Endothelial cell of umbilical vein (primary cell): Measurements from ENCODE around the gene SH3PXD2A.

Experiments
- CTCF ChIP-seq, 2 donors: IDR thresholded peaks; 1 replicate in 1 of 2; 2 replicates in 1 of 2; pipeline ENCODE4 v1.5.1; 2011; ENCODE audit warnings: low read length in 2 of 2, mild to moderate bottlenecking in 2 of 2, moderate library complexity in 2 of 2, control low read depth in 1 of 2, inconsistent platforms in 1 of 2, low read depth in 1 of 2; ENCODE audit not compliant: insufficient read depth in 1 of 2; ENCODE audit errors: extremely low read depth in 1 of 2
- EZH2 ChIP-seq: IDR thresholded peaks from 2 replicates; pipeline ENCODE4 v1.6.1; 2012; ENCODE audit warnings: borderline replicate concordance, low read depth, mild to moderate bottlenecking, moderate library complexity, low read length, inconsistent platforms; ENCODE audit not compliant: severe bottlenecking
- FOS ChIP-seq: IDR thresholded peaks from 2 replicates; pipeline ENCODE4 v1.6.1; 2011; ENCODE audit warnings: mild to moderate bottlenecking, low read length, moderate library complexity, borderline replicate concordance; ENCODE audit not compliant: insufficient read depth
- JUN ChIP-seq: IDR thresholded peaks from 2 replicates; pipeline ENCODE4 v1.6.1; 2011; ENCODE audit warnings: borderline replicate concordance, low read depth; ENCODE audit not compliant: insufficient read length, insufficient read depth
- POLR2A ChIP-seq: IDR thresholded peaks from 2 replicates; pipeline ENCODE4 v1.6.1; 2012; ENCODE audit warnings: low read depth, mild to moderate bottlenecking, control low read depth, low read length
- POLR2AphosphoS5 ChIP-seq: IDR thresholded peaks from 2 replicates; pipeline ENCODE4 v1.6.1; 2012; ENCODE audit warnings: low read depth, mild to moderate bottlenecking, control low read depth, low read length, moderate library complexity; ENCODE audit not compliant: insufficient read depth

- TF ChIP-seq CTCF (IDR thresholded peaks at IDR 0.05; ENCODE audit: extremely low read depth in 1 of 2, insufficient read depth in 1 of 2, low read depth in 1 of 2, low read length in 2 of 2) (no peak), JUN (no peak), POLR2AphosphoS5 (no peak), EZH2 (no peak), FOS (no peak), POLR2A (no peak)
Measured at GRCh38 chr10:103574097-103575061, 281.0 kb downstream of the SH3PXD2A start.
